GM10847 (cell line): Measurements from ENCODE around the gene NTRK2.

ENCODE experiments used
- POLR2A ChIP-seq: IDR thresholded peaks from 2 replicates; pipeline ENCODE4 v1.6.1; 2011; ENCODE audit not compliant: insufficient read length; ENCODE audit errors: extremely low read depth

The NTRK2 gene

GRCh38 chr9:84875193-84875592, 205.7 kb downstream of the NTRK2 start:
- no peak for TF ChIP-seq POLR2A

- no peak for TF ChIP-seq POLR2A
Observed at GRCh38 chr9:84879631-84880030, 210.1 kb downstream of the NTRK2 start.

GRCh38 chr9:84880835-84881234, 211.3 kb downstream of the NTRK2 start:
- no peak for TF ChIP-seq POLR2A

GRCh38 chr9:84886866-84887265, 217.3 kb downstream of the NTRK2 start:
- TF ChIP-seq POLR2A: no peak

- no peak for TF ChIP-seq POLR2A
Observed at GRCh38 chr9:84891924-84892323, 222.4 kb downstream of the NTRK2 start.

GRCh38 chr9:84893419-84894128, 224.0 kb downstream of the NTRK2 start:
- no peak for TF ChIP-seq POLR2A

GRCh38 chr9:84894859-84895258, 225.3 kb downstream of the NTRK2 start:
- no peak for TF ChIP-seq POLR2A

GRCh38 chr9:84897362-84898094, 228.0 kb downstream of the NTRK2 start:
- no peak for TF ChIP-seq POLR2A

- TF ChIP-seq POLR2A: no peak
Observed at GRCh38 chr9:84898188-84898587, 228.7 kb downstream of the NTRK2 start.

- no peak for TF ChIP-seq POLR2A
Observed at GRCh38 chr9:84899326-84899725, 229.8 kb downstream of the NTRK2 start.

- TF ChIP-seq POLR2A: no peak
Observed at GRCh38 chr9:84900421-84900820, 230.9 kb downstream of the NTRK2 start.

GRCh38 chr9:84903963-84904362, 234.4 kb downstream of the NTRK2 start:
- no peak for TF ChIP-seq POLR2A

GRCh38 chr9:84916769-84917168, 247.2 kb downstream of the NTRK2 start:
- TF ChIP-seq POLR2A: no peak

GRCh38 chr9:84917366-84918070, 248.0 kb downstream of the NTRK2 start:
- TF ChIP-seq POLR2A: no peak

GRCh38 chr9:84919440-84919839, 249.9 kb downstream of the NTRK2 start:
- no peak for TF ChIP-seq POLR2A

GRCh38 chr9:84921175-84921574, 251.6 kb downstream of the NTRK2 start:
- no peak for TF ChIP-seq POLR2A
